SK-N-DZ (cell line): ENCODE measurements around the gene MYO5B.
"Not testable (repeated sequence)": the region's sequence is repeated elsewhere in the genome, so short reads cannot be mapped to it uniquely, and the experiment has no call there.

ENCODE experiments used
- DNase-seq: peaks from one replicate; pipeline ENCODE4 v3.0.0-alpha.2; 2015; ENCODE audit warnings: low spot score

Gene MYO5B

GRCh38 chr18:50104421-50104820 is 90.5 kb downstream of the MYO5B start:
- no peak for DNase-seq

- no peak for DNase-seq
These were observed 95.1 kb downstream of the MYO5B start for GRCh38 chr18:50099725-50100407.

GRCh38 chr18:50097702-50098101 is 97.2 kb downstream of the MYO5B start:
- DNase-seq = no peak

- no peak for DNase-seq
These were observed 98.0 kb downstream of the MYO5B start for GRCh38 chr18:50096766-50097435.

DNA sequence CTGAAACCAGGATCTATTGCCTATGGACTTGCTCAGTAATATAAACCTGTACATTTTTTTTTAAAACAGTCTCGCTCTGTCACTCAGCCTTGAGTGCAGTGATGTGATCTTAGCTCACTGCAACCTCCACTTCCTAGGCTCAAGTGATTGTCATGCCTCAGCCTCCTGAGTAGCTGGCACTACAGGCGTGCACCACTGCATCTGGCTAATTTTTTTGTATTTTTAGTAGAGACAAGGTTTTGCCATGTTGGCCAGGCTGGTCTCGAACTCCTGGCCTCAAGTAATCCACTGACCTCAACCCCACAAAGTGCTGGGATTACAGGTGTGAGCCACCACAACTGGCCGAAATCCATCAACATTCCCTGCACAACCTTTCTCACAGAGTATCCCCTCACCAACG is 100.2 kb downstream of the MYO5B start:
- DNase-seq = not testable (repeated sequence)

DNA sequence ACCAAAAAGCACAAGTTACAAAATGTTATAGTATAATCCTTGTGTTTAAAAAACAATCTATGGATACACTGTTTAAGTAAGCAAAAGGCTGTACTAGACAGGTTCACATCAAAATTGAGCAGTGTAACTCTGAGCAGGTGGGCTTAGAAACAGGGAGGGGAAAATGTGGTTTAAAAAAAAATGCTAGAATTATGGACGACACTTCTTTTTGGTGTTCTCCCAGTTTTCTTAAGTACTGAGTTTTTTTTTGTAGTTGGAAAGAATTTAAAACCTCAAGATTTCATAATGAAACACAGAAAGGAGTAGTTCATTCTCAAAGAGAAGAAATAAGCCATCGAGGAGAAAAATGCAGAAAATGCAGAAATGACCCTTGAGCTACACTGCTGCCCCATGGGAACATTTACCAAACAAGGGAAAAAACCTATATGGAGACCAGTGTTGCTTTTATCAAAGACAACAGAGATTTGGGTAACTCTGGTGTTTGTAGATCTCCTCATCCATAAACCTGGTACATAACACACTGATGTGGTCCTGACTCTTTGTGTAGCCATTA is 100.7 kb downstream of the MYO5B start:
- no peak for DNase-seq

DNA sequence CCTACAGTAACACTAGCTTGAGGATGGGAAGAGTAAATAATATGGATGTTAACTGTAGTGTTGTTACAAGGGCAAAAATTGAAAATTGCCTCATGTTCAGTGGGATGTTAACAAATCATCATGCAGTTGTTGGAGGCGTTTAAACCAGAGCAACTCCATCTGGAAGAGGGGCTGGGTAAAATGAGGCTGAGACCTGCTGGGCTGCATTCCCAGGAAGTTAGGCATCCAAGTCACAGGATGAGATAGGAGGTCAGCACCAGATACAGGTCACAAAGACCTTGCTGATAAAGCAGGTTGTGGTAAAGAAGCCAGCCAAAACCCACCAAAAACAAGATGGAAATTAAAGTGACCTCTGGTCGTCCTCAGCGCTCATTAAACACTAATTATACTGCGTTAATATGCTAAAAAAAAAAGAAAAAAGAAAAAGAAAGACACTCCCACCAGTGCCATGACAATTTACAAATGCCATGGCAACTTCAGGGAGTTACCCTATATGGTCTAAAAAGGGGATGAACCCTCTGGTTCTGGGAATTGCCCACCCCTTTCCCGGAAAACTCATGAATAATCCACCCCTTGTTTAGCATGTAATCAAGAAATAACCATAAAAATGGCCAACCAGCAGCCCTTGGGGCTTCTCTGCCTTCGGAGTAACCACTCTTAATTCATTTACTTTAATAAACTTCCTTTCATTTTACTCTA is 101.4 kb downstream of the MYO5B start:
- no peak for DNase-seq

DNA sequence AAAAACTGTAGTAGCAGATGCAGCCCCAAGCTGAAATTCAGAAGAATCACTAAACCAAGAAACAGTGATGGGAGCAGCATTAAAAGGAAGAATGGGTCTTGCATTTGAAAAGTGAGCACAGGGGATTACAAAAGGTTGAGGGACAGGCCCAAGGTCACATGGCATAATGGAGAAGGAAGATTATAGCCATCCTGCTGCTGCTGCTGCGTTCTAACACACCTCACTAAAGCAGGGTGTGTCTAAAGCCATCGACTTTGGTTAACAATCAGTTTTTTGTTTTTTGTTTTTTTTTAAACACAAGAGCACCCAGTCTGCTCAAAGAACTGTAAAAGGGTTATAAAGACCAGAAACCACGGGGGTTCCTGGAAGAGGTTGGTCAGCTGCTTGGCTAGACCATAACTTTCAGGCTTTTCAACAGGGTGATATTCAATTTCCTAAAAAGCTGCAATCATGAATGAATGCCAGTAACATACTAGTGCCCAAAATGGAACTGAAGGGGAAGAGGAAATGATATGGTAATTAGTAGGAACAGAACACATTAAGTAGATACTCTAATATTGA is 102.6 kb downstream of the MYO5B start:
- DNase-seq = no peak

DNA sequence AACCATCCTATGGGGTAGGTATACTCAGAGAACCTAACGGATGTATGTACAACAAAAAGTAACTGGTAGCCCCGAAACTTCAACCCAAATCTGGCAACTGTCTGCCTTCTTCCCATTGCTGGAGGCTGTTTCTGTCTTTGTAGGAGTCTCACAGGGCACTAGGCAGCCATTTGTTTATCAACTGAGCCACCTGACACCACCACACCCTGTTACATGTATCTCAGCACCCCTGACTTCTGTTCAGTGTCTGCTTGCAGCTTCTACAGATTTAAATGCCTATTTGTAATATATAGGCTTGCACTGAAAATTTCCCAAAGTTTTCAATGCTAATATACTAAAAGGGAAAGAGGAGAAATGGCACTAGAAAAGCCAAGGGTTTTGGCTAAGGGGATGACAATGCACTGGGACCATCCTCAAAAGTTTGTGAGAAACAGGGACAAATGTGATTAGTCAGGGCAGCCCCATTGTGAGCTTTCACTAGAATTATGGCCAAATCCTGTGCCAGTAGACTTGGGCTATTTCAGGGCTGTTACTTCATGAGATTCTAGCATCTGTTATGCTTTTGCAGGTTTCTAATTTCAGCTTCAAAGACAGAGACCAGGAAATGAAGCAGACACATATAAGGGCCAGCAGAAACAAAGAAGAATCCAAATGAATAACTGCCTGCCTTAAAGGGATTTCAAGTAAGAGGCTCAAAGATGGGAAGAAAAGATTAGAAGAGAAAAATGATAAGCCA is 103.3 kb downstream of the MYO5B start:
- no peak for DNase-seq

- DNase-seq = no peak
These were observed 104.3 kb downstream of the MYO5B start for GRCh38 chr18:50090370-50091312.

GRCh38 chr18:50089702-50090101 is 105.2 kb downstream of the MYO5B start:
- no peak for DNase-seq

DNA sequence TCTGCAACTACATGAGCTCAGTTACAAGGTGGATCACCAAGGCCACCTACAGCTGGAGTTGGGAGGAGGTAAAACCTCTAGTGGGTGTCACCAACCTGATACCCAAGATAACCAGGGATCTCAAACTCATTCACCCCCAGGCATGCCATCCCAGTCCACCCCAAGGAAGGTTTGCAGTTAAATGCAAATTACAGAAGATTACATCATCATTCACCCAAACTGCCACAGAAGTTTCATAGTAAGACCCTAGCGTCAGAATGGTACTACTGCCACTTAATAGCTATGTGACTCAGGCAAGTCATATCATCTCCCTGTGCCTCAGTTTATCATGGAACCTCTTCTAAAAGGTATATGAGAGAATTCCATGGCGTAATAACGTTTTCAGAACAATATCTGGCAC is 111.2 kb downstream of the MYO5B start:
- DNase-seq = no peak

DNA sequence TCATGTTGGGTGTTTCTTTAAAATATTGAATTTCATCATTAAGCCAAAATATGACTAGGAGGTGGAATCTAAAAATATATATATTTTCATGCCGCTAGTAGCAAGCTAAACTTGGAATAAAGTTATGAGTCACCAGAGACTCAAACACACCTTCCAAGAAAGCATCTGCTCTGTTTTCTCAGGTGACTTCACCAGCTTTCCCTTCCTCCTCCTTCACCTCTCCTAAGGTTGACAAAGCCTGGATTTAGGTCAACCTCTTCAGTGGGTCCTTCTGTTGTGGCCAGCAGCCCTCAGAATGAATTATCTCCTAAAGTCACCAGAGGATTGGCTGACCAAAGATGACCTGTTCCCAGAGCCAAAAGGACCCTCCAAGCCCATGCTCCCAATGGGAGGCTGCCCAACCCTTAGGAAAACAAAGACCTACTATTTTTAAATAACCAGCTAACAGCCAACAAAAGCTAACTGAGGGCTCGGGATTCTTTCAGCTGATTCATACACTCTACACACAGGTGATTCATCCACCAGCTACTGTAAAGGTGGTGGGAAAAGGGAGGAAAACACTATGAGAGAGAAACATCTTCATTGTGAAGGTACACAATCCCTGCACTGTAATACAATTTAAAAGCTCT is 113.9 kb downstream of the MYO5B start:
- DNase-seq = no peak

- no peak for DNase-seq
These were observed 114.6 kb downstream of the MYO5B start for GRCh38 chr18:50080316-50080715.

GRCh38 chr18:50079571-50080295 is 115.2 kb downstream of the MYO5B start:
- no peak for DNase-seq

DNA sequence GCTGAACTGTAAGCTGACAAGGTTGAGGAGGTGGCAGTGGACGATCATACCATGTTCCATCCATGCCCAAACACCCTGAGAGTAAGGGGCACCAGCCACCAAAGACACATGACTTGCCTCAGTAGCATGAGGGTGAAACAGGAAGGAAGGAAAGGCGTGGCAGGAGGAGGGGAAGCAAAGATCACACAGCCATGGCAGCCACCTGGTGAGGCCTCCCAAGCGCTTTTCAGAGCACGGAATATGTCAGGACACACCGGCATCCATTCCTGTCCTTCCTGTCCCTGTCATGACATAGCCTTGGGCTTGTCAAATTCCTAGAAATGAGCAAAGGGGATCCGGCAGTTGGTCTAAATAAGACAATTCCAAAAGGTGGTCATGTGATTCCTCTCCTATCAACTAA is 118.7 kb downstream of the MYO5B start:
- no peak for DNase-seq

- DNase-seq = no peak
These were observed 119.2 kb downstream of the MYO5B start for GRCh38 chr18:50075772-50076171.

DNA sequence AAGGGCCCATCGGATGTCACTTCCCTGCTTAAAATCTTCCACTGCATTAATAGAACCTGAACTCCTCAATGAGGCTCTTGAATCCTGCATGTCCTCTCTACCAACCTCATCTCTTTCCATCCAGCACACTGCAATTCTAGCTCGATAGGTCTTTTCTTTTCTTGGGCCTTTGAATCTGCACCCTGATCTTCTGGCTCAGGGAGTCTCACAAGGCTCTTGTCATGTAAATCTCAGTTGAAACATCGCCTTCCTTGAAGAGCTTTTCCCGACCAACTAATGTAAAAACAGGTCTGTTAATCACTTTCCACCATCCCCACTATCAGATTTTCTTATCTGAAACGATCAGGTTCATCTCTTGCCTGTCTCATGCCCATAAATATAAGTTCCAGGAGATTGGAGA is 120.5 kb downstream of the MYO5B start:
- no peak for DNase-seq

GRCh38 chr18:50073319-50073718 is 121.6 kb downstream of the MYO5B start:
- DNase-seq = no peak
